Activated CD8-positive, alpha-beta memory T cell treated with anti-CD3 and anti-CD28 coated beads for 48 hours (primary cell): Measurements from ENCODE around the gene JAKMIP1.
"Not testable (repeated sequence)": the region's sequence is repeated elsewhere in the genome, so short reads cannot be mapped to it uniquely, and the experiment has no call there.

ENCODE experiments used
- DNase-seq, 3 experiments: peaks; one replicate each; pipeline ENCODE4 v3.0.0-alpha.2; 2020; ENCODE audit warnings: low read depth in 2 of 3, low spot score in 2 of 3

The JAKMIP1 gene

DNA sequence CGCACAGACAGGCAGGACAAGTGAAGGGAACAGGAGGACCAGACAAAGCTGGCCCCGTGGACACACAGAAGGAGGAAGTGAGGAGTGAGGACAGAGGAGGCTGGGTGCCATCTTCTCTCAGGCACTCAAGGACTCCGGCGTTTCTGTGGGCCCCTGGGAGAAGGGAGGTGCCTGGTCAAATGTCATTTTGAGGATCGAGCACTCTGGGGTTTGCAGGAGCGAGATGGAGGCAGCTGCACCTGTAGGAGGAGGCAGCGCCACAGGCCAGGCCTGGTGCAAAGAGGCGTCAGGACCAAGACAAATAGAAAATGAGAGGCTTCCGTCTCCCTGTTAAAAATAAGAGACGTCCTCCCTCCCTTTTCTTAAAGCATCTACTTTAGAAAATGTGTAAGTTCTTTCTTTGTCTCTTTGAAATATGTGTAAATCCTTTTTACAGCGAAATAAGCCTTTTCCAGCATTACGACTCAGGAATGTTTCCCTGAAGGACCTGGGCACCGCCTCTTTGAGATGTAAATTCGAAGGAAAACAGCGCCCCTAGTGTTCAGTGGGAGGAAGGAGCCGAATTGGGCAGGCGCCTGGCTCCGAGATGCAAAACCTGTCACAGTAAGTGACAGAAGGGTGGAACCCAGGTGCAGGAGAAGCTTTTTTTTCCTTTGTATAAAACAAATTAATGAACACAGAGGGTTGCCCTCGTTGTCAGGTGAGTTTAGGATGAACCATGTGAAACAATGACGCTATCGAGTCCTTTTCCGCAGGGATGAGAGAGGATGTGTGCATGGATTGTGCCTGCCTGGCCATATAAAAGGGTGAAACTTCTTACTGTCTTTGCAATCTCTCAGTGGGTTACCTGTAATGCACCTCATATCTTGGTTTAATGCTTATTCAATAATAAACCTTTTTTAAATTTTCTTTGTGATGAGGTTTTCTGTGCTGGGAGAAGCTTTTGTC, 180.8 kb downstream of the JAKMIP1 start:
- DNase-seq, result no peak

DNA sequence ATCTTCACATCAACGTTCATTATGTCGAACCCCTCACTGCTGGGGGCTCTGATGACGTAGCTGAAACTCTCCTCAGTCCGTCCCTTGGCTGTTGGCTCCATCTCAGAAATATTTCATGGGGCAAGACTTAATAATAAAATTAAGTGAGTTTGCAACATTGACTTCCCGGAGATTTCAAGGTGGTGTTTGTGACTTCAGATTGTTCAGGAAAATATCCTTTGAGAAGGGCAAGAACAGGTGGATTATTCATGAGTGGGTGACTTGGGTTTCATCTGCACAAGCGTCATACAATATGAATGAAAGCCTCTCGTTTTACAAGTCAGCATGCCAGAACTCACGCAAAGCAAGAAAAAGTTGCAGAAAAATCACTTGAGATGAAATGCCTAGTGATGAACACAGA, 182.0 kb downstream of the JAKMIP1 start, which contains the start of gene C4orf50:
C4orf50 (minus strand) TSS at position 101 of the 400 bp plus-strand sequence.
- no peak for DNase-seq

DNA sequence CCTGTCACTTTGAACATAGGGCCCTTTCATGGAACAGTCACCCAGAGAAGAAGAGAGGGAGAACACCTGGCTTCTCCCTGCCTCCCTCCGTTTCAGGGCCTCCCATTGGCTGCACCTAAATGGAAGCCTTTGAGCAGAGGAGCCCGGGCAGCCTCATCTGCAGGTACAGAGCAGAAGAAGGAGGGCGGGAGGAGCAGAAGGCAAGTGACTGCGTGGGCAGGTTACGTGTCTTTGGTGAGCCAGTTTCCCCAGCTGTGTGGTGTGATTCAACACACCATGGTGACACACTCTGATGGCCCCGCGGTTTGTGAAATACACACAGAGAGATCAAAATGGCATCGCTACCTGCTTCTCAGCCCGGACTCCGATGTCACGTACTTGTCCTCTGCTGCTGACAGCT, 182.5 kb downstream of the JAKMIP1 start:
- no peak for DNase-seq

DNA sequence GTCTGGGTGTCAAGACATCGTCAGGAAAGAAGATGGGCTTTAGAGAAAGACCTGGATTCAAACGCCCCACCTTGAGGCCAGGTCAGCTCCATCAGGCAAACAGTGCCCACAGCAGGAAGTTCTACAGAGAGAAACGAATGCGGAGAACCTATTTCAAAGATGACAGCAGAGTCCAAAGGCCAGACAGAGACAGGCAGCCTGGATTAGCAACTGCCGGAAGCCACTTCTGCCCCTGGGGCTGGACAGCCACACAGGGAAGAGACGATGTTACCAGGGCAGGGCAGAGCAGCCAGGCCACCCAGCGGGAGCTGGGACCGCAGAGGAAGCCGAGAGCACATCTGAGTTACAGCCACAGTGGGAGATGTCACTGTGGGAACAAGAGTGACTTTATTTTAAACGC, 183.3 kb downstream of the JAKMIP1 start:
- no peak for DNase-seq

DNA sequence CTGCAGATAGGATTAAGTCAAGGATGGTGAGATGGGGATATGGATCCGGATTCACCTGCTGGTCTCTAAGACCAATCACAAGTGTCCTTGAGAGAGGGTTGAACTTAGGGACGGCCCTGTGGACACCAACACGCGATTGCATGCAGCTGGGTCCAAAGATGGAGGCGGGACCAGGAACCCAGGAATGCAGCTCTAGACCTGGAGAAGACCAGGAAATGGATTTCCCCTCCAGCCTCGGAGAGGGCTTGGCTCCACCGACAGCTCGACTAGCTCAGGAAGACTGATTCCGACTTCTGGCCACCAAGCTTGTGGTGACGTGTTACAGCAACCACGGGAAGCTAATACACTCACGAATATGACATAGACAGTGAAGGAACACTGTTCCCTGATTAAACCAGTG, 186.8 kb downstream of the JAKMIP1 start:
- no peak for DNase-seq

DNA sequence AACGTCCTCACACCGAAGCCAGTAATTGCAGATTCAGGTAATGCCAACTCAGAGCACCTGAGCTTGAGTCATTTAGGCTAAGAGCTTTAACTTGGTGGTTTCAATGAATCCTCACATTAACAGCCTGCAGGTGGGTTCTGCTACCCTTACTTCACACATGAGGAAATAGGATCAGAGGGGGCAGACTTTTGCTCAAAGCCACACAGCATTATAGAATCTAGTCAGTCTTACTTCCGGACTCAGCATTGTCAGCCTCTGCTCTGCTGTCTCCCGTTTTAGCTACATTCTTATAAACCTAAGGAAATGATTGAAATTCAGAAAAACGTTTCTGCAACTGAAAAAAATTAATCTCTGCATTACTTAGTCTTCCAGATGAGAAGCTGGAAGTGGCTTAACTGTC, 188.1 kb downstream of the JAKMIP1 start:
- DNase-seq, result no peak

DNA sequence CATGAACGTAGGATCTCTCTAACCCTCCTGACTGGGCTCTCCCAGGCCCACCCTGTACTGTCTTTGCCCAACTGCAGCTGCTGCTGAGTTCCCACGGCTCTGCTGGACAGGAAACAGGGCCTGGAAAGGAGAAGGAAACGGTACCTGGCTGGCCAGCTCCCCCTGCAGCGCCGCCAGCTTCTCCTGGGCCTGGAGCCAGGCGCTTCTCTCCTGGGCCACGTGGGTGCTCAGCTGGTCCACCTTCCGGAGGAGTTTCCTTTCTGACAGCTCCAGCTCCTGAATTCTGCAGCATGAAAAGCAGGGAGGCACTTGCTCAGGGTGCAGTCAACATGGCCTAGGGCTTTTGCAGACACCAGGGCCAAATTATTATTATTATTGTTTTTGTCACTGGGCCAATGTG, 188.7 kb downstream of the JAKMIP1 start:
- DNase-seq, result no peak

DNA sequence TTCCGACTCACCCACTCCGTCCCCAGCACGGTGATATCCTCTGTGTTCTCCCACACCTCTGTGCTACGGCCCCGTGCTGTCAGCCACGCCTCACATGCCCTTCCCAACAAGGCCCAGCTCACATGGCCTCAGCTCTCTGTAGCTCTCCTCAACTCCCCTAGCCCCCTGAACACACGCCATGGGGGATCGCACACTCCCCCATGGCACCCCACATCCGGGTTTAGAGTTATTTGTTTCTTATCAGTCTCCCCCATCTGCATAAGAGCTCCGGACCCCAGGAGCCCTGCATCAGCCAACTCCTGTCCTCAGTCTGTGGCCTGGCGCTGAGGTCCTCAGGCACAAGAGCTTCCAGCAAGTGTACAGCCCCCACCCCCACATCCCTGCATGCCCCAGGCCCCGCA, 189.1 kb downstream of the JAKMIP1 start:
- DNase-seq, result no peak

DNA sequence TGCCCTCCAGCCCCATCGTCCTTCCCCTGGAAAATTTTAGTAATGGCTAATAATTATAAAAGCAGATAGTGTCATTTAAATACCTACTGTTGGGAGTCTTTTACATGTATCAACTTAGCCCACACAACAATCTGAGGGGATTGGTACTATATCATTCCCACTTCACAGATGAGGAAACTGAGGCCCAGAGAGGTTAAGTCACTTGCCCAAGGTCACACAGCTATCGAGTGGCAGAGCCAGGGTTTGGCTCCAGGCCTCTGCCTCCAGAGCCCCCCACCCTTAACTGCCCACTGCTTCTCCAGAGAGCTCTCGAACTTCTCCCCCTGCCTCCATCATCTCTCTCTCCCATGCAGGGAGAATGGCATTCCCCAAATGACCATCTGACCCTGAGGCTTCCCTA, 189.6 kb downstream of the JAKMIP1 start:
- no peak for DNase-seq

DNA sequence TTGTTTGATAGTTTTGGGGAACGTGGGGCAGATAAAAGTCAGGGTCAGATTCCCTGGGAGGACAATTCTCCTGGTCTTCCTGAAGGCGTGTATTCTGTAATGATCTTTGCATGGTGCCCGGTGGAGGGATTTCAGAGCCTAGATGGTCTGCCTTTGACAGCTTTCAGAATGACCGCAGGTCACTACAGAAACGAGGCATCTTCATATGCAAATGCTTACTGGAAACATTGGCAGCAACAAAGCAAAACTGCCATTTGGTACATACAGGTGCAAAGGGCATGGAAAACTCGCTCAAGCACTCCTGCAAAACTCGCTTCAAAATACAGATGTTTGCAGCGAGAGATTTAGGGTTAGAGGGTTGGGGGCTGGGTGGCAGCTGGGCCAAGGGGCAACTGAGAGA, 190.9 kb downstream of the JAKMIP1 start:
- no peak for DNase-seq

DNA sequence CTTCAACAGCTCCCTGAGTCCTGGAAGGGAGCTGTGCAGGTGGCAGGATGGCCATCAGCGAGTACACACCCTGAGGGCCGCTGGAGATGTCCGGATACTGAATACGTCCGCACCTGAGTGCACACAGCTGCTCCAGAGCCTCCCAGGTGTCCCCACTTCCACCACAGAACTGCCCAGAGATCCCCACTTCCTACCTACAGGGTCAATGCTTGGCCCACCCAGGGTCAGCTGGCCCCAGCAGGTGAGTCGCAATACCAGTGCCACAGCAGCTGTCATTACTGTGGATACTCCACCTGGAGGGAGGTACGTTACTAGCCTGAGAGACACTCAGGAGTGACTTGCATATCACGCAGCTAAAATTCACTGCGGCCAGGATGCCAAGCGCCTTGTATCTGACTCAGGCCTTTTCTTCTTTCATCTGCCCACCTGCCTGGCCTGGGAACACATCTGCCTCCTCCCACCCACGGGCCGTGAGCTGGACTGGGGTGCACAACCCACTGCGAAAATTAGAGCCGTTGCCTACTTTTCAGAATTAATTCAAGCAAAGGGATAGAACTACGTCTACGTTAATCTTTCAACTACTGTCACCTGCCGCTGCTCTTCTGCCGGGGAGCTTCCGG, 191.5 kb downstream of the JAKMIP1 start:
- DNase-seq, result no peak

DNA sequence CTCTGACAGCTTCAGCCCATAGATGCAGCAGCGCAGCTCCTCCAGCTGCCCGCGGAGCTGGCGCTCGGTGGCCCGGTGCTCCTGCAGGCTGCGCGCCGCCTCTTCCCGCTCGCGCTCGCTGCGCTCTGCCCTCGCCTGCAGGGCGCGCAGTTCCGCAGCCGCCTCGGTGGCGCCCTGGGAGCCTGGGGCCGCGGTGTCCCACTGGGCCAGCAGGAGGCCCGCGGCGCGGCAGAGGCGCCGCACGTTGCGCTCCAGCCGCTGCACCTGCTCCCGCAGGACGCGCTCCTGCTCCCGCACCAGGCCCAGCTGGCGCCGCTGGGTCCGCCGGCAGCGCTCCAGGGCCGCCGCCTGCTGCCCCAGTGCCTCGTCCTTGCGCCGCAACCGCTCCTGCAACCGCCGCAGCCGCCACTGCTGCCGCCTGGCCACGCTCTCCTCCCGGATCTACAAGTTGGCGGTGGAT, 192.2 kb downstream of the JAKMIP1 start:
- DNase-seq, result no peak

DNA sequence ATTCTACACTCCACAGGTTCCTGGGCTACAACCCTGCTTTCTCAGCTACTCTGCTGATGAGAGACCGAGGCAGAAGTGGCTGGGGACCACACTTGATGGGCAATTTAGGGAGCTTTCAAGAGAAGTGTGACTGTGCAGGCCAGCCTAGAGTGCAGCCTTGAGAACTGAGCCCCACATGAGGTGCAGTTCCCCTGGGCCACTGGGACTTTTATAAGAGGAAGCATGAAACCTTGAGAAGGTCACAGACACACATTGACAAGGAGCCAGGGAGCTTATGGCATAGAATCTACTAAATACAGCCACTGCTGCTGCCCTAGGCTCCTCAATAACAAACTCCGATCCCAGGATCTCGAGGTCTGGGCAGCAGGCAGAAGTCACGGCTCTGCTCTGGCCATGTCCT, 195.2 kb downstream of the JAKMIP1 start:
- no peak for DNase-seq

DNA sequence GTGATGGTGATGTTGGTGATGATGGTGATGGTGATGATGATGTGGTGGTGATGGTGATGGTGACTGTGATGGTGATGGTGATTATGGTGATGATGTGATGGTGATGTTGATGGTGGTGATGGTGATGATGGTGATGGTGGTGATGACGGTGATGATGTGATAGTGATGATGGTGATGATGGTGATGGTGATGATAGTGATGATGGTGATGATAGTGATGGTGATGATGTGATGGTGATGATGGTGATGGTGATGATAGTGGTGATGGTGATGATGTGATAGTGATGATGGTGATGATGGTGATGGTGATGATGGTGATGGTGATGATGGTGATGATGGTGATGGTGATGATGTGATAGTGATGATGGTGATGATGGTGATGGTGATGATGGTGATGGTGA, 196.9 kb downstream of the JAKMIP1 start:
- not testable (repeated sequence) for DNase-seq

DNA sequence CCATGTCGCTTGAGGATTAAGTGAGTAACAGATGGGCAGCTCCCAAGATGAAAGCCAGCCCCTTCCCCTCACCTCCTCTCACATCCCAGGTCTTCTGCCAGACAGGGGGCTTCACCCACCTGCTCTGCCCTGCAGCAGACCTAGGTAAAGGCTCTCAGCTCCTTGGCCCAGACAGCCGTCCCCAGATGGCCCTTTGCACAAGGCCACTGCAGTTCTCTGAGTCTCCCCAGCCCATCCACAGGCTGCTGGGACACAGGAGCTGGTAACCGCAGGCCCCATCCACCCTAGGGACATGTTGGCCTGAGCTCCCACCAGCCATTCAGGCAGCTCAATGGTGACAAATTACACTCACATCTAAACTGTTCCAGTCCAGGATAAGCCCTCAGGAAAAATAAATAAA, 197.4 kb downstream of the JAKMIP1 start:
- DNase-seq, result no peak

DNA sequence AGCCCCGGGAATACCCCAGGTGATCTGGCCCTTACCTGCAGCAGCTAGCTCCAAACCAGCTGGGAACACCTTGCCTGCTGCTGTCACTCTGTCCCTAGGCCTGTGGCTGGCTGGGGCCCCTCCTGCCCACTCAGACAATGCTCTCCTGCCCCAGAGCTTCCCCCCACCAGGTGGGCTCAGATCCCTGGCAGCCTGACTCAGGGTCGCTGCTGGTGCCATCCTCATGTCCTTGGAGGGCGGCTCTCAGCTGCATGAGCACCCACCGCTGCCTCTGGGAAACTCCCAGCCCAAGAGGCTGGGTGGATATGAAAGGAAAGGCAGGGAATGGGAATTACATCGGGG, 197.9 kb downstream of the JAKMIP1 start:
- DNase-seq, result no peak

DNA sequence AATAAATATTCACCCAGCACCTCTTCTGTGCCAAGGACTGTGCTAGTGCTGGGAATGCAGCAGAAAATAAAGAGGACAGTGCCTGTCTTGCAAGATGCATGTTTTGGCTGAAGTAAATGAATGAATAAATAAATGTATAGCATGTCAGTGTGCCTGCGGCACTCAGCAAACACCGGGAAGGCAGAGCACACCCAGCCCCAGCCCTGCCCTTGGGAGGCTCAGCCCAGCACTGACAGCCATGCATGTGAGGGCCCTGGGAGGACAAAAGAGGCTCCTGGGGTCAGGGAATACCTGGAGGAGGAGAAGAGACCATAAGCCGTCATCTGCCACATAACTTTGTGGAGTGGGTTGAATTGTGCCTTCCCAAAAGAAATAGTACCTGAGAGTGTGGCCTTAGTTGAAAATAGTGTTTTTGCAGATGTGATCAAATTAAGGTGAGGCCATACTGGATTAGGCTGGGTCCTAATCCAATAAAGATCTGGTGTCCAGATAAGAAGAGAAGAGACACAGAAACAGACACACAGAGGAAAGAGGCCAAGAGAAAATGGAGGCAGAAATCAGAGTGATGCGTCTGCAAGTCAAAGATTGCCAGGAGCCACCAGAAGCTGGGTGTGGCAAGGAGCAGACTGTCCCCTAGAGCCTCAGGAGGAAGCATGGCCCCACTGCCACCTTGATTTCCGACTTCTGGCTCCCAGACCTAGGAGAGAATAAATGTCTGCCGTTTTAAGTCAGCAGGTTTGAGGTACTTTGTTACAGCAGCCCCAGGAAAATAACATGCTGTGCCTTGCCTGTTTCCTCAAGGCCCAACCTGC, 198.5 kb downstream of the JAKMIP1 start:
- no peak for DNase-seq

DNA sequence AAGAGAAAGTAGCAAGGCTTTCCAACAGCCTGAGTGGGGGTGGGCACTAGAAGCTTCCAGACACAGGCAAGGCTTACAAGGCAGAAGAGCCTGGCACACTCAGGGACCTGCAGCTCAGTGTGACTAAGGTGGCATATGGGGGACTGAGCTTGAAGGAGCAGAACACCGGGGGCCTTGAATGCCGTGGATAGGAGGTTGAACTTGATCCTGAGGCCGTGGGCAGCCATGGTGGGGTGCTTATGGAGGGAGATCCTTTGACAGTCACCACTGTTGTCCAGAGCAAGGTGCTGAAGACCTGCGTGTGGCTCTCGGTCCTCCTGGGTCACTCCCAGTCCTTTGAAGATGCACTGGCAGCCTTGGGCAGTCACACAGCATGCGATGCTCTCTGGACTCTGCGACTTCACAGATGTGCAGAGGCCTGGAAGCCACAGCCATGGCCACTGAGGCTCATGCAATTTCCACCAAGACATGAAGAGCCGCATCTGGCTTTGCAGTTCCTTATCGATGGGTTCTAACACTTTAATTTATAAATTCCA, 200.5 kb downstream of the JAKMIP1 start:
- DNase-seq, result no peak

DNA sequence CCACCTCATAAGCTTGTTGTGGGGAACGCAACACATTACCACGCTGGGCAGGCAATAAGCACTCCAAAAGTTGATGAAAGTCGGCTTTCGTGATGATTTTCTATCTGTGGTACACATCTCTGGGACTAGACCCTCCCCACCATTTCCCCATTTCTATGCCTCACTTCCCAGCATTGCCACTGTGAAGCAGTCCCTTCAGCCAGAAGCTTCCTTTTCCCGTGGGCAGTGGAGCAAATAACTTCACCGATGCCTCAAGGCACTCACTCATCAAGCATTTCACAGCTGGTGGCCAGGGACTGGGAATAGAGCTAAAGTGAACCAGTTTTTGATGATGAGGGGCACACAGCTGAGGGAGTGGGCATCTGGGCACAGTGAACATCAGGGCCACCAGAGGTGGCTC, 201.0 kb downstream of the JAKMIP1 start:
- DNase-seq, result no peak

DNA sequence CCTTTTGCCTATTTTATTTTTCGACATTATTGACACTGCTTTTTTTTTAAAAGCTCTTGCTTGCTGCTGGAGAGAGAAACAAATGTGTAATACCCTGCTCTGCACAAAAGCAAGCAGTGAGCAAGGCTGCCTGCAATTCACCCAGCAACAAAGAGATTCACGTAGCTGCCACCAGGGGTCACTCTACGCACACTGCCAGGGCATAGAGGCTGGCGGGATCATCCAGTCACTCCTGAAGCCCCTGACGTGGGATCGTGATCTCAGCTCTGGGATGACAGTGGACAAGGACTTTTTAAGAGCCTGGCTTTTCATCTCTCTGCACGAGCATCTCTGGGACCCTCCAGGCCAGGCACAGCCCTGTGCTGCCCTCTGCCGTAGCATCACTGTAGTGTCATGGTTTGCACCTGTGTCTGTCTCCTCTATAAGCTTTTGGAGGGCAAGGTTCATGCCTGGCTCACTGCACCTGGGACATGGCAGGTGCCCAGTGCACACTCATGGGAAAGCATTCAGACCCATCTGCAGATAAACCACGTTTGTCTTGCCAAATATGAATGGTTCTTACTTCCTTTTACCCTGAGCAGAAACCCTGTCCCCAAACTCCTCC, 201.9 kb downstream of the JAKMIP1 start:
- peak in 2 of 3 experiments; percentile 13 to 18 for DNase-seq

DNA sequence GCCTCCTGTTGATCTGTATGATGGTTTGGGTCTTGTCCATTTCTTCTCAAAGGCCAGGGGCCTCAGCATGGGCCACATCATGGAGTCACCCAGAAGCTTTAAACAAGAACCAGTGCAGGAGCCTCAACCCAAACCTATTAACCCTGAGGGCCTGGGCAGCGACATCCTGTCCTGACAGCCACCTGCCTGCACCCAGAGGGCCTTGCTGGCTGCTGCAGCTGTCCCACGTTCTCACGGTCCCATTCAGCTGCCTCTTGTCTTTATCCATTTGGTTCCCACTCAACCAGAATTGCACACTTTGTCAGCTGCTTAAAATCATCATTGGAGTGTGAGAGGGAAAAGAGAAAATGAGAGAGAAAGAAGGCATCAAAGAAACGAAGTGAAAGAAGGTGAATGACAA, 203.7 kb downstream of the JAKMIP1 start:
- DNase-seq, result no peak
